ENCODE results near the gene RAP1GAP. TPM values are rescaled to one million over a fixed set of nuclear protein-coding genes. Genes with fewer than 3 reads are reported as not detected.
A peak's percentile ranks its signal among the peaks of the same experiment; 100 is the strongest.

RAP1GAP gene
- total RNA-seq, 1 donor from 2014 or later = 7.4 TPM

GRCh38 chr1:21649315-21649714 is 19.8 kb downstream of the RAP1GAP start:
- Mint-ChIP-seq H3K27ac (ENCODE audit: unreplicated experiment) (no peak overlapping the region), H3K27me3 (ENCODE audit: low read depth) (peaks cover 27% of the 10 kb centered on the region), H3K4me3 (peak overlapping the region; percentile 41)

GRCh38 chr1:21648791-21649190 is 20.4 kb downstream of the RAP1GAP start:
- no peak for DNase-seq (ENCODE audit: low read depth, low spot score)
- H3K27ac Mint-ChIP-seq (ENCODE audit: unreplicated experiment) = no peak overlapping the region
- peaks cover 29% of the 10 kb centered on the region for H3K4me1 Mint-ChIP-seq
- H3K27me3 Mint-ChIP-seq (ENCODE audit: low read depth) = peaks cover 27% of the 10 kb centered on the region
- no peak overlapping the region for H3K4me3 Mint-ChIP-seq
- H3K36me3 Mint-ChIP-seq (ENCODE audit: low read depth) = no peaks in the 10 kb centered on the region
- no peak for TF ChIP-seq CTCF (conservative IDR thresholded peaks at IDR 0.05)
- no peaks in the 10 kb centered on the region for H3K9me3 Mint-ChIP-seq

More at GRCh38 chr1:21649315-21649714, 19.8 kb downstream of the RAP1GAP start:
- no peaks in the 10 kb centered on the region for H3K9me3 Mint-ChIP-seq
- peaks cover 33% of the 10 kb centered on the region for H3K4me1 Mint-ChIP-seq
- DNase-seq (ENCODE audit: low read depth, low spot score) = no peak
- no peak for TF ChIP-seq CTCF (conservative IDR thresholded peaks at IDR 0.05)
- no peaks in the 10 kb centered on the region for H3K36me3 Mint-ChIP-seq (ENCODE audit: low read depth)

- Mint-ChIP-seq H3K36me3 (ENCODE audit: low read depth) (no peaks in the 10 kb centered on the region), H3K4me1 (peaks cover 26% of the 10 kb centered on the region), H3K4me3 (no peak overlapping the region), H3K27me3 (ENCODE audit: low read depth) (peaks cover 25% of the 10 kb centered on the region), H3K27ac (ENCODE audit: unreplicated experiment) (no peak overlapping the region), H3K9me3 (no peaks in the 10 kb centered on the region)
- no peak for TF ChIP-seq CTCF (conservative IDR thresholded peaks at IDR 0.05)
- DNase-seq (ENCODE audit: low read depth, low spot score) = no peak
Measured at GRCh38 chr1:21648352-21648730, 20.8 kb downstream of the RAP1GAP start.

- Mint-ChIP-seq H3K27ac (ENCODE audit: unreplicated experiment) (no peak overlapping the region), H3K4me3 (peak overlapping the region; percentile 79)
Measured at GRCh38 chr1:21647431-21648351, 21.5 kb downstream of the RAP1GAP start.

GRCh38 chr1:21645550-21645949 is 23.6 kb downstream of the RAP1GAP start:
- Mint-ChIP-seq H3K27ac (ENCODE audit: unreplicated experiment) (no peak overlapping the region), H3K27me3 (ENCODE audit: low read depth) (peaks cover 4% of the 10 kb centered on the region), H3K36me3 (ENCODE audit: low read depth) (no peaks in the 10 kb centered on the region), H3K9me3 (no peaks in the 10 kb centered on the region), H3K4me3 (no peak overlapping the region), H3K4me1 (peaks cover 5% of the 10 kb centered on the region)
- no peak for TF ChIP-seq CTCF (conservative IDR thresholded peaks at IDR 0.05)
- DNase-seq (ENCODE audit: low read depth, low spot score) = no peak

More at GRCh38 chr1:21647431-21648351, 21.5 kb downstream of the RAP1GAP start:
- Mint-ChIP-seq H3K4me1 (peaks cover 22% of the 10 kb centered on the region), H3K9me3 (no peaks in the 10 kb centered on the region), H3K27me3 (ENCODE audit: low read depth) (peaks cover 18% of the 10 kb centered on the region), H3K36me3 (ENCODE audit: low read depth) (no peaks in the 10 kb centered on the region)
- peak; percentile 79 for DNase-seq (ENCODE audit: low read depth, low spot score)
- no peak for TF ChIP-seq CTCF (conservative IDR thresholded peaks at IDR 0.05)

All from neural crest cell (in vitro differentiated cells).